ENCODE results near the gene HNRNPM.

HNRNPM gene

DNA sequence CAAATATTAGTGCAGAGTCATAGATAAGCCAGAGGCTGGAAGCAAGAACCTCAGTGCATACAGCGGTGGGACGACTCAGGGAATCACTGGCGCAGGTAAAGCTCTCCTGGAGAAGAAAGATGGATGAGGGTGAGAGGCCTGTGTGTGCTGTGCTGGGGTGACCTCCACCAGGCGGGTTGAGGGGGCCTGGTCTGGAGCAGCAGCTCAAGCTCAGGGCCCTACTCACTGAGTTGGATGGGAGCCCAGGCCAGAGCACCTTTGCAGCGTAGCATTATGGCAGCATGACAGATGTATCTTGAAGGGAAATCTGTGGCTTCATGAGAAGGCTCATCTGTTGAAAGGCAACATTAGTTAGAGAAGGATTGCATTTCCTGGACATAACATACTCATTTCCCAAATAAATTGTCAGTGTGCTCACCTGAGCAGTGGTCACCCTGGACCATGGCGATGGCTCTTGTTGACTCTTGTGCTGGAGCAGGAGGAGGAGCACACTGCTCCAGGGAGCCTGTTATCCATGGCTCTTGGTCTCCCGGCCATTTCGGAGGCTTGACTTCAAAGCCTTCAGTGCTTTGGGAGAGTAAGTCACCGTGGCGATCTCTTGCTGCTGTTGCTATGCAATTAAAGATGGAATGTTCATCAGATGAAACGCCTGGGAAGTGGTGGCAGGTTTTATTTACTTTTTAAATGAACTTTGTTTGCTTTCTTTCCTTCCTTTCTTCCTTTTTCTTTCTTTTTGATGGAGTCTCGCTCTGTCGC, 25.0 kb downstream of the HNRNPM start:
- Histone ChIP-seq H3K9me3 (ENCODE audit: low read length) (no peaks in the 10 kb centered on the region), H3K36me3 (ENCODE audit: insufficient read depth, low read length) (peaks cover 87% of the 10 kb centered on the region), H3K4me1 (ENCODE audit: insufficient read depth, low read length) (peaks cover 5% of the 10 kb centered on the region), H3K4me3 (ENCODE audit: low read length) (no peak overlapping the region), H2AFZ (ENCODE audit: low read depth, low read length) (no peak overlapping the region), H3K27me3 (ENCODE audit: insufficient read depth, low read length) (no peaks in the 10 kb centered on the region)

DNA sequence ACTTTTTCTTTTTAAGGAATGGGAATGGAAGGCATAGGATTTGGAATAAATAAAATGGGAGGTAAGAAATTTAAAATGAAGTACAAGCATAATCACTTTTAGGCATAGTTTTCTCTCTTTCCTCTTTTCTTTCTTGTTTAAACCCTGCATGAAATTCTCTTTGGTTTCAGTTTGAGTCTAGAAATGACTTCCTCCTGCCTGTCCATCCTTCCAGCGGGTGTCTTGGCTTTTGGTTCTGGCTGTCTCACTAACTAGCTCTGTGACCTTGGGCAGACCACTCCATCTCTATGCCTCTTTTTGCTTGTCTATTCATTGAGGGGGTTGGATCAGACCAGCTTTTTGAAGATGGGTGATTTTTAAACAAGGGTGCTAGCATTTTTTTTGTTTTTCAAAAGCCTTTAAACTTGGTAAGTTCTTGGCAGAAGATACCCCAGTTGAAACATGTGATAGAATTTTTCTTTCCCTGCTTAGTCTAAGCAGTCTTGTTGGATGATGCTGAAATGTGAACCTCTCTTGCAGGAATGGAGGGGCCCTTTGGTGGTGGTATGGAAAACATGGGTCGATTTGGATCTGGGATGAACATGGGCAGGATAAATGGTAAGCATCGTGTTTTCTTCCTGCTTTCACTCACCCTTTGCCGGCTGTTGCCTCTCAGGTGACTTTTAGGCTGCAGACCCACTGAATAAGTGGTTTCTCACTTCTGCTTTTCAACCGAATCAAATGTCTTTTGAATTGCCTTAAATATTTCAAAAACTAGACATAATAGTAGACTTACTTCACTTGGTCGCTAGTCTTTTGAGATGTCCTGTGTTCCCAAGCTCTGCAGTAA, 29.1 kb downstream of the HNRNPM start:
- Histone ChIP-seq H3K36me3 (ENCODE audit: insufficient read depth, low read length) (peaks cover 83% of the 10 kb centered on the region), H3K4me1 (ENCODE audit: insufficient read depth, low read length) (peaks cover 5% of the 10 kb centered on the region)

DNA sequence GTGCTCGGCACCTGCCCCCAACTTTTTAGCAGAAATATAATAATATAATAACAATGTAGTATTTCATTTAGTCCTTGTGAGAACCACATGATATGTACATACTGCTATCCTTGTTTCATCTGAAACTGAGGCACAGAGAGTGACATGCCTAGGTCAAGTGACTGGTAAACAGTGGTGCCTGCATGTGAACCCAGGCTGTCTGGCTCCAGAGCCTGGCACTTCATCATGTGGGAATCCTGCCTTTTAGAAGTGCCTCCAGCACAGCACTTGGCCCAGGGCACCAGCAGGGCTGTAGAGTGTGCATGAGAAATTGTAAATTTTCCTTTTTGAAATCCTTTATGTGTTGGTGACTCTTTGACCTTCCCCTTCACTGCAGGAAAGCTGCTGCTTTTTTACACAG, 30.2 kb downstream of the HNRNPM start:
- no peak overlapping the region for H2AFZ ChIP-seq (ENCODE audit: low read depth, low read length)
- H3K27me3 ChIP-seq (ENCODE audit: insufficient read depth, low read length): no peaks in the 10 kb centered on the region
- no peaks in the 10 kb centered on the region for H3K9me3 ChIP-seq (ENCODE audit: low read length)
- H3K4me1 ChIP-seq (ENCODE audit: insufficient read depth, low read length): peaks cover under 1% of the 10 kb centered on the region
- peaks cover 72% of the 10 kb centered on the region for H3K36me3 ChIP-seq (ENCODE audit: insufficient read depth, low read length)
- no peak overlapping the region for H3K4me3 ChIP-seq (ENCODE audit: low read length)

More for the DNA sequence above, 29.1 kb downstream of the HNRNPM start:
- Histone ChIP-seq H3K27me3 (ENCODE audit: insufficient read depth, low read length) (no peaks in the 10 kb centered on the region), H2AFZ (ENCODE audit: low read depth, low read length) (no peak overlapping the region), H3K4me3 (ENCODE audit: low read length) (no peak overlapping the region), H3K9me3 (ENCODE audit: low read length) (no peaks in the 10 kb centered on the region)

DNA sequence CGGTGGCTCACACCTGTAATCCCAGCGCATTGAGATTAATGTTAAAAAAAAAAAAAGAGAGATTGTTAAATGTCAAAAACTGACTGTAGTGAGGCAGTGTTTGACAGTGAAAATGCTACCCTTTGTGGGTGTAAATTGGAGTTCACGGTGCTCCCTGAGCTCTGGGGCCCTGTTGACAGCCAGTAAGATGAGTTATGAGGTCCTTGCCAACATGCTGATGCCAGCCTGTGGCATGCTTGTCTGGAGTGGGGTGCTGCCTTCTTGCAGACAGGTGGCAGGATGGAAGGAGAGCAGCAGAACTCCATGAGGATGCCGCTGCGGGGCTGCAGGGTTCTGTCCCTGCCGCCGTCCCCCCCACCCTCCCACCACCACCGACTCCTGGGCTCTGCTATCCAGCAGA, 31.7 kb downstream of the HNRNPM start:
- H3K9me3 ChIP-seq (ENCODE audit: low read length): no peaks in the 10 kb centered on the region
- peaks cover 64% of the 10 kb centered on the region for H3K36me3 ChIP-seq (ENCODE audit: insufficient read depth, low read length)
- H3K4me1 ChIP-seq (ENCODE audit: insufficient read depth, low read length): no peaks in the 10 kb centered on the region
- H3K27me3 ChIP-seq (ENCODE audit: insufficient read depth, low read length): no peaks in the 10 kb centered on the region
- H2AFZ ChIP-seq (ENCODE audit: low read depth, low read length): no peak overlapping the region
- no peak overlapping the region for H3K4me3 ChIP-seq (ENCODE audit: low read length)

DNA sequence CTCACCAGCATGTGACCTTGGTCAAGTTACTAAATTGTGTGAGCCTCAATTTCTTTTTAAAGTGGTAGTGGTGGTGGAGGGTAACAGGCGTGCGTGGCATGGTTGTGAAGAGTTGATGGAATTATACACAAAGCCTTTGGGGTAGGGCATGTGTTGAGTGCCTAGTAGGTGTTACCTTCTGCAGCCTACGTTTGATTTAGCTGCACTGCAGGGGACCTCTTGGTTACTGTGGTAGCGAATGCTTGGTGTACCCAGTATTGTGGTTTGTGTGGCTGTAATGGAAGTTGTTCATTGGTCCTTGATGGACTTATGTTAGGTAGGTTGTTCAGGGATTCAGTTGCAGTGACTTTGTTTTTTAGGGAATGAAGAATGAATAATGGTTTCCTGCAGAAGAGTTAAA, 33.1 kb downstream of the HNRNPM start:
- Histone ChIP-seq H2AFZ (ENCODE audit: low read depth, low read length) (no peak overlapping the region), H3K36me3 (ENCODE audit: insufficient read depth, low read length) (peaks cover 65% of the 10 kb centered on the region), H3K9me3 (ENCODE audit: low read length) (no peaks in the 10 kb centered on the region), H3K4me3 (ENCODE audit: low read length) (no peak overlapping the region), H3K27me3 (ENCODE audit: insufficient read depth, low read length) (no peaks in the 10 kb centered on the region), H3K4me1 (ENCODE audit: insufficient read depth, low read length) (no peaks in the 10 kb centered on the region)

DNA sequence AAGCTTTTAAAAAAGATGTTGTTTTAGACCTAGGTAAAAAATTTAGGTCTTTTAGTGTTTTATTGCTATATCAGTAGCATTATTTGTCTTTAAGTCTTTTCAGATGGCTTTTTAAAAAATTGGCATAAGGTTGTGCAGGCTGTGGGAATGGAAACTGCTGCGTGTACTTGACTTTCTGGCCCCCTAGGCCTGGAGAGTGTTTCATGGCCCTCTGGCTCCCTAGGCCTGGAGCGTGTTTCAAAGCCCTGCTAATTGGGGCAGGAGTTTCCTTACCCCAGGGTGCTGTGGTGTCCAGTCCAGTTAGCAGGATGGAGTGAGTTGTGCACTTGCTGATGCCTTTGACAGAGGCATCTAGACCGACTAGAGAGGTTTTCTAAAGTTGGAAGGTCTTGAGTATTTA, 33.8 kb downstream of the HNRNPM start:
- Histone ChIP-seq H3K9me3 (ENCODE audit: low read length) (no peaks in the 10 kb centered on the region), H3K4me3 (ENCODE audit: low read length) (no peak overlapping the region), H2AFZ (ENCODE audit: low read depth, low read length) (no peak overlapping the region), H3K27me3 (ENCODE audit: insufficient read depth, low read length) (no peaks in the 10 kb centered on the region), H3K4me1 (ENCODE audit: insufficient read depth, low read length) (no peaks in the 10 kb centered on the region), H3K36me3 (ENCODE audit: insufficient read depth, low read length) (peaks cover 68% of the 10 kb centered on the region)

DNA sequence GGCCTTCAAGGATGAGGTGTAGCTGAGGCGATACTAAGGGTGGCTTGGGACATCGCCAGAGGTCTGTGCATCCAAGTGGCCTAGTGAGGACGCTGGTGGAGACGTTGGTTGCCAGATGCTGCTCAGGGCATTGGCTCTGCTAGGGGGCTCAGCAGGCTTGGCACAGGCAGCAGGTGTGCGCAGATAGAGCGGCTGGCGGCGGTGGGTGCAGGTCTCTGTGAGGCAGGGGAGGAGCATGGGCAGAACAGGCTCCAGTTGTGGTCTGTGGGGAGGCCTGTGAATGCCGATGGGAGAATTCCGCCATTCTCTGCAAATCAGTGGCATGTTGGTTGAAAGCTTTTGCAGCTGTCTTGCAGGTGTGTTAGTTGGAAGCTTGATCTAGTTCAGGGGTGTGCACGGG, 36.4 kb downstream of the HNRNPM start:
- no peak overlapping the region for H3K4me3 ChIP-seq (ENCODE audit: low read length)
- peaks cover 72% of the 10 kb centered on the region for H3K36me3 ChIP-seq (ENCODE audit: insufficient read depth, low read length)
- no peaks in the 10 kb centered on the region for H3K27me3 ChIP-seq (ENCODE audit: insufficient read depth, low read length)
- no peaks in the 10 kb centered on the region for H3K9me3 ChIP-seq (ENCODE audit: low read length)
- H2AFZ ChIP-seq (ENCODE audit: low read depth, low read length): no peak overlapping the region
- peaks cover 2% of the 10 kb centered on the region for H3K4me1 ChIP-seq (ENCODE audit: insufficient read depth, low read length)

DNA sequence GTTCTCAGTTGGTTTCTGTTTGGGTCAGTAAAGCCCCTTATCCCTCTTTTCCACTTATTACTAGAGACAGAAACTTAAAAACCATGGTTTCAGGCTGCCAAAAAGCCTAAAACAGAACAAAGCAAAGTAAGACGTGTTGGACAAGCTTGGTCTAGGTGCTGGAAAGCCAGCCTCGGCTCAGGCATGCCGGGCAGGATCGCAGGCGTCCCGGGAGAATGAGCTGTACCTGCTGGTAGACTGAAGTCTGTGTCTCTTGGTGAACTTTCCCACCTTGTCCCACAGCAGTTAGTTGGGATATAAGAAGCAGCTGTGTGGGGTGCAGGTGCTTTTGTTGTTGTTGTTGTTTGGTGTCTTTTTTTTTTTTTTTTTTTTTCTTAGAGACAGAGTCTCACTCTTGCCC, 36.8 kb downstream of the HNRNPM start:
- peaks cover 72% of the 10 kb centered on the region for H3K36me3 ChIP-seq (ENCODE audit: insufficient read depth, low read length)
- peaks cover 5% of the 10 kb centered on the region for H3K4me1 ChIP-seq (ENCODE audit: insufficient read depth, low read length)
- no peaks in the 10 kb centered on the region for H3K27me3 ChIP-seq (ENCODE audit: insufficient read depth, low read length)
- H2AFZ ChIP-seq (ENCODE audit: low read depth, low read length): no peak overlapping the region
- no peaks in the 10 kb centered on the region for H3K9me3 ChIP-seq (ENCODE audit: low read length)
- H3K4me3 ChIP-seq (ENCODE audit: low read length): no peak overlapping the region

DNA sequence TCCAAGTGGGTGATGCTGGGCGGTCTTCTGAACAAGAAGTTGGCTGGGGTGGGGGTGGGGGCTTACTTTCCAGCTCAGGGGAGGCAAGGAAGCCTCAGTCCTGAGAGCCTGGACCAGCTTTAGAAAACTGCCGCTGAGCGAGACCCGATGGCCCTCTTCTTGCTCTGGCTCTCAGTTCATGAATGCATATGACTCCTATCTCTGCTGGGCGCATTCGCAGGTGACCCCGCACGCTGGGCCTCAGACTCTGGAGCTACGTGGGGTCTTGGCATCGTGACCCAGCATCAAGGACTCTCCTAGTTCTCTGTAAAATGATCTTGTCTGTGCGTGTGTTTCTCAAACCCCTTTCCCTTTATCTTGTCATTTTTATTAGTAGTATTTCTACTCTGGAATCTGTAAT, 37.9 kb downstream of the HNRNPM start:
- no peak overlapping the region for H3K4me3 ChIP-seq (ENCODE audit: low read length)
- peaks cover 75% of the 10 kb centered on the region for H3K36me3 ChIP-seq (ENCODE audit: insufficient read depth, low read length)
- H3K4me1 ChIP-seq (ENCODE audit: insufficient read depth, low read length): peaks cover 16% of the 10 kb centered on the region
- H3K27me3 ChIP-seq (ENCODE audit: insufficient read depth, low read length): no peaks in the 10 kb centered on the region
- no peaks in the 10 kb centered on the region for H3K9me3 ChIP-seq (ENCODE audit: low read length)
- H2AFZ ChIP-seq (ENCODE audit: low read depth, low read length): no peak overlapping the region

DNA sequence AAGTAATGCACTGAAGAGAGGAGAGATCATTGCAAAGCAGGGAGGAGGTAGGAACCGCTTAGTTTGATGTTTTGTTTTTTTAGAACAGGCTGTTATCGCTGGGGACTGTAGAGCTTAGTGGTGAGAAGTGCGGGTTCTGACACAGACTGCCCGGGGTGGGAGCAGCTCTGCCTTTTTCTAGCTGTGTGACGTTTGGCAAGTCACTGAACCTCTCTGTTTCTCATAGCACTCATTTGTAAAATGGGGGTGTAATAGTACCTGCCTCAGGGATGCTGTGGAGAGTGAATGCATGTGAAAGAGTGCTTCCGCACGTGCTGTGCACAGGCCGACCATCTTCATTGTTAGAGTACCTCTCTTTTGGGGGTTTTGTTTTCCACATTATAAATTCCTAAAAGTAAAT, 38.4 kb downstream of the HNRNPM start:
- peaks cover 71% of the 10 kb centered on the region for H3K36me3 ChIP-seq (ENCODE audit: insufficient read depth, low read length)
- H2AFZ ChIP-seq (ENCODE audit: low read depth, low read length): no peak overlapping the region
- H3K4me1 ChIP-seq (ENCODE audit: insufficient read depth, low read length): peaks cover 21% of the 10 kb centered on the region
- H3K27me3 ChIP-seq (ENCODE audit: insufficient read depth, low read length): no peaks in the 10 kb centered on the region
- no peak overlapping the region for H3K4me3 ChIP-seq (ENCODE audit: low read length)
- no peaks in the 10 kb centered on the region for H3K9me3 ChIP-seq (ENCODE audit: low read length)

DNA sequence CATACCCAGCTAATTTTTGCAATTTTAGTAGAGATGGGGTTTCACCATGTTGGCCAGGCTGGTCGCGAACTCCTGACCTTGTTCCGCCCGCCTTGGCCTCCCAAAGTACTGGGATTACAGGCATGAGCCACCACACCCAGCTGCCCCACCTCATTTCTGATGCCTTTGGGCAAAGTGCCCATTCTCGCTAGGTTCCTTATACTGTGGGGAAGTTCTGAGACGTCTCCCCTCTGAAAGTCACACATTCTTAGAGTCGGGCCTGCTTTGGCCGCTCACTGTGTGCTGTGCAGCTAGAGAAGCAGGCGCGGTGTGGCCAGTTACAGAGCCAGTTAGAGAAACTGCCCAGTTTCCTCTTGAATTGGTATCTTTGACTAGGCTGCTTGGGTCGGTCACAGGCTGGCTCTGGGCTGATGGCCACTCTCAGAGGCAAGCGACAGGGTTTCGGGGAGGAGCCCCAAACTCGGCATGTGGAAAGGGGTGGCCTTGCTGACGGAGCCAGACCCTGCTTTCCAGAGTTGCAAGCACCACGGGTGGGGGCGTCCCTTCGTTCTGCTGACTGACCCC, 39.6 kb downstream of the HNRNPM start:
- Histone ChIP-seq H3K27me3 (ENCODE audit: insufficient read depth, low read length) (no peaks in the 10 kb centered on the region), H3K9me3 (ENCODE audit: low read length) (no peaks in the 10 kb centered on the region), H3K36me3 (ENCODE audit: insufficient read depth, low read length) (peaks cover 71% of the 10 kb centered on the region), H3K4me3 (ENCODE audit: low read length) (no peak overlapping the region), H2AFZ (ENCODE audit: low read depth, low read length) (no peak overlapping the region), H3K4me1 (ENCODE audit: insufficient read depth, low read length) (peaks cover 31% of the 10 kb centered on the region)

DNA sequence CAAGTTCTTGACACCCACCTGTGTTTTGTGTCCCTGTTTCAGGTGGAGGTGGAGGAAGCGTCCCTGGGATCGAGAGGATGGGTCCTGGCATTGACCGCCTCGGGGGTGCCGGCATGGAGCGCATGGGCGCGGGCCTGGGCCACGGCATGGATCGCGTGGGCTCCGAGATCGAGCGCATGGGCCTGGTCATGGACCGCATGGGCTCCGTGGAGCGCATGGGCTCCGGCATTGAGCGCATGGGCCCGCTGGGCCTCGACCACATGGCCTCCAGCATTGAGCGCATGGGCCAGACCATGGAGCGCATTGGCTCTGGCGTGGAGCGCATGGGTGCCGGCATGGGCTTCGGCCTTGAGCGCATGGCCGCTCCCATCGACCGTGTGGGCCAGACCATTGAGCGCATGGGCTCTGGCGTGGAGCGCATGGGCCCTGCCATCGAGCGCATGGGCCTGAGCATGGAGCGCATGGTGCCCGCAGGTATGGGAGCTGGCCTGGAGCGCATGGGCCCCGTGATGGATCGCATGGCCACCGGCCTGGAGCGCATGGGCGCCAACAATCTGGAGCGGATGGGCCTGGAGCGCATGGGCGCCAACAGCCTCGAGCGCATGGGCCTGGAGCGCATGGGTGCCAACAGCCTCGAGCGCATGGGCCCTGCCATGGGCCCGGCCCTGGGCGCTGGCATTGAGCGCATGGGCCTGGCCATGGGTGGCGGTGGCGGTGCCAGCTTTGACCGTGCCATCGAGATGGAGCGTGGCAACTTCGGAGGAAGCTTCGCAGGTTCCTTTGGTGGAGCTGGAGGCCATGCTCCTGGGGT, 41.0 kb downstream of the HNRNPM start:
- no peaks in the 10 kb centered on the region for H3K9me3 ChIP-seq (ENCODE audit: low read length)
- no peak overlapping the region for H2AFZ ChIP-seq (ENCODE audit: low read depth, low read length)
- H3K4me1 ChIP-seq (ENCODE audit: insufficient read depth, low read length): peaks cover 34% of the 10 kb centered on the region
- H3K27me3 ChIP-seq (ENCODE audit: insufficient read depth, low read length): no peaks in the 10 kb centered on the region
- no peak overlapping the region for H3K4me3 ChIP-seq (ENCODE audit: low read length)
- peaks cover 74% of the 10 kb centered on the region for H3K36me3 ChIP-seq (ENCODE audit: insufficient read depth, low read length)
